ENCODE measurements around the gene HSPB9.

Gene HSPB9

GRCh38 chr17:42101513-42102292, 20.9 kb upstream of the HSPB9 start:
- peak; percentile 83 for DNase-seq

GRCh38 chr17:42103221-42103954, 19.2 kb upstream of the HSPB9 start:
- DNase-seq: no peak

- no peak for DNase-seq
These were observed 18.3 kb upstream of the HSPB9 start for GRCh38 chr17:42104264-42104663.

DNA sequence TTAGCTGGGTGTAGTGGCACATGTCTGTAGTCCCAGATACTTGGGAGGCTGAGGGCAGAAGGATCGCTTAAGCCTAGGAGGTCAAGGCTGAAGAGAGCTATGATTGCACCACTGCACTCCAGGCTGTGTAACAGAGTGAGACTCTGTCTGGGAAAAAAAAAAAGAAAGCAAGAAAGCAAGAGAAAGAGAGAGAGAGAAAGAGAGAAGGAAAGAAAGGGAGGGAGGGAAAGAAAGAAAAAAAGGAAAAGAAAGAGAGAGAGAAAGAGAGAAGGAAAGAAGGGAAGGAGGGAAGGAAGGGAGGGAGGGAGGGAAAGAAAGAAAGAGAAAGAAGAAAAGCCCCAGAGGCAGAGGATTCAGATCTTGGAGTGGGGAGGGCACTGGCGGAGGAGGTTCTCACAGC, 16.6 kb upstream of the HSPB9 start:
- DNase-seq: no peak

GRCh38 chr17:42107124-42107523, 15.5 kb upstream of the HSPB9 start:
- no peak for DNase-seq

- peak; percentile 94 for DNase-seq
These were observed 14.7 kb upstream of the HSPB9 start for GRCh38 chr17:42107597-42108576.

- no peak for DNase-seq
These were observed 13.5 kb upstream of the HSPB9 start for GRCh38 chr17:42109086-42109485.

GRCh38 chr17:42110301-42111264, 12.0 kb upstream of the HSPB9 start:
- DNase-seq: no peak

- no peak for DNase-seq
These were observed 11.4 kb upstream of the HSPB9 start for GRCh38 chr17:42111265-42111636.

DNA sequence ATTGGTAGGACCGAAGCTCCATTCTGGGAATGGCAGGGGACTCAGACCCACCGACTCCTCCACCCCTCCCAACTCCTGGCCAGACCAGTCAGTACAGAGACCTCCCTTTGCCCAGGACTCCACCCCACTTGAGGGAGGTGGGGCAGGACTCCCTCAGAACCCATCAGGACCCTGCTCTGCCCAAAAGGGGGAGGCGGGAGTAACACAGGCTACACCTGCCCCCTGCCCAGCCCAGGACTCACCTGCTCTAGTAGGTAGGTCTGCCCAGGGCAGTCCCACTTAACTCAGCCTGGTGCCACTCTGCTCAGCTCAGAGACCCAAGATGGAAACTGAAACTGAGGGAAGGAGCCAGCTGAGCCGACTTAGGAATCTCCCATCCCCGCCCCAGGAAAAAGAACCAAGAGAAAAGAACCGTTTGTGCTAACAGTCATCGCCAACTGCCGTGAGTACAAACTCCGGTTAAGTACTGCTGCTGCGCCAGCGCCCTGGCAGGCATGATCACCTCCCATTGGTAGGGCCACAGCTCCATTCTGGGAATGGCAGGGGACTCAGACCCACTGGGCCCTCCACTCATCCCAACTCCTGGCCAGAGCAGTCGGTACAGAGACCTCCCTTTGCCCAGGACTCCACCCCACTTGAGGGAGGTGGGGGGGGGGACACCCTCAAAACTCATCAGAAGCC, 10.6 kb upstream of the HSPB9 start:
- DNase-seq: peak; percentile 91

GRCh38 chr17:42112552-42113176, 9.9 kb upstream of the HSPB9 start, which contains the start of gene DHX58:
Gene DHX58, minus strand, starts transcription at chr17:42112714. Its CDS starts 822 bp downstream, at chr17:42111892.
- DNase-seq: peak; percentile 97

GRCh38 chr17:42113293-42114069, 9.1 kb upstream of the HSPB9 start:
- DNase-seq: no peak

DNA sequence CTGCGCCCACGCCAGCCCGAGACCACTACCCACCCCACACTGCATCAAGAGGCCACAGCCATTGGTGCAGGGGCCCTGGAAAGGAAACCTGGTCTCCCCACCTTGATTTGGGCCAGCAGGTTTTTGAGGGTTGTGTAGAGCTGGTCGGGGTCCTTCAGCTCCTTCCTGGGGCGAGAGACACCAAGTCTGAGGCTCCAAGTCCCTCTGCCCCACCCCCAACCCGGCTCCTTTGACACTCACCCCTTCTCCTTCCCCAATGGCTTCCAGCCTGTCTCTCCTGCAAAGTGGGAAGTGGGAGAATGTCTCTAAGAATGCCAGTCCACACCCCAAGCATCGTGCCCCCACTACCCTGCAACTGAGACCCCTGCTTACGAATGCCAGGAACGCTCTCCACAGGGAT, 8.5 kb upstream of the HSPB9 start:
- no peak for DNase-seq

GRCh38 chr17:42116705-42117396, 5.8 kb upstream of the HSPB9 start:
- DNase-seq: peak; percentile 87

DNA sequence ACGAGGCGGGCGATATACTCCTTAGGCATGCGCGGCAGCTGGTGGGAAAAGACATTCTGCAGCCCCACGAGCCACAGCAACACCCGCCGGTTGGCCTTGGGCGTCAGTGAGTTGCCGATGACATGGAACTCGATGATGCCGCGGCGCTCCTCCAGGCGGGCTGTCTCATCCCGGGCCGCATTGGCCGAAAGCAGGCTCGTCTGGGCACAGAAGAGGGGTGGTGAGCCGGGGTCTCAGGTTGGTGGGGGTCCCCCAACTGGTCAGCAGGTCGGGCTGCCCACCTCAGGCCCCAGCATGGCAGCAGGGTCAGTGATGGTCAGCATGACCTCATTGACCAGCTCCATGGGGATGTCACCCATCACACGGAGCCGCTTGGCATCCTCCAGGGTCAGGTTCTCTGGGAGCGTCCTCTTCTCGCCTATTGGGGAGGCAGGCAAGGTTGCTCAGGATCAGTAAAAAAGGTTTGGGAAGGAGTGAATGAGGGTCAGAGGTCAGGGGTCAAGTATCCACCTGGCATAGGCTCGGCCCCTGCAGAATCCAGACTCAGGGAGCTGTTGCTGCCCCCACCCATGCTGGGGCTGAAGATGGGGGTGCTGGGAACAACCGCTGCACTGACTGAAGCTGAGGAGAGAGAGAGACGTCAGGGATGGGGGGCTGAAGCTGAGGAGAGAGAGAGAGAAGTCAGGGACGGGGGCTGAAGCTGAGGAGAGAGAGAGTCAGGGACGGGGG, 5.0 kb upstream of the HSPB9 start:
- DNase-seq: no peak

GRCh38 chr17:42118126-42118510, 4.5 kb upstream of the HSPB9 start:
- no peak for DNase-seq

GRCh38 chr17:42118545-42118944, 4.1 kb upstream of the HSPB9 start:
- DNase-seq: no peak

DNA sequence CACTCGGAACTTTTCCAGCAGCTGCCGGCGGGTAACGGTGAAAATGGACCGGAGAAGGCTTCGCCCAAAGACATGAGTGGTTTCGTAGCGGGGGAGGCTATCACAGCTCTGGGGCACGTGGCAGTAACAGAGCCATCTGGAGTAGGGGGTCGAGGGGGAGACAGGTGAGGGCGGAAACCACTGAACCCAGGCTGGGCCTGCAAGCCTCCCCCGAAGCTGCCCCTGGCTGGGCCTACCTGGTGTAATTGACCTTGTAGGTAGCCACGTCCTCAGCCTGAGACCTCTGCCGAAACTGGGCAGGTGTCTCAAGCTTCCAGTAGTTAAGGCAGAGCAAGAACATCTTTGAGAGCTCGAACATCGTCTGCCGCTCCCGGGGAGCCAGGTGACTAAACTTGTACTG, 3.3 kb upstream of the HSPB9 start:
- DNase-seq: no peak
